HG03139 (cell line): ENCODE measurements around the gene DAAM2.

Experiments
- ATAC-seq: cut with Tn5 transposase; IDR thresholded peaks from one replicate; pipeline ENCODE4 v1.9.1; 2021; ENCODE audit not compliant: unreplicated experiment

The DAAM2 gene

GRCh38 chr6:39816747-39817146, 24.6 kb downstream of the DAAM2 start:
- ATAC-seq: no peak

GRCh38 chr6:39818695-39819094, 26.5 kb downstream of the DAAM2 start:
- ATAC-seq: no peak

GRCh38 chr6:39819228-39819627, 27.1 kb downstream of the DAAM2 start:
- no peak for ATAC-seq

GRCh38 chr6:39819676-39820075, 27.5 kb downstream of the DAAM2 start:
- no peak for ATAC-seq

DNA sequence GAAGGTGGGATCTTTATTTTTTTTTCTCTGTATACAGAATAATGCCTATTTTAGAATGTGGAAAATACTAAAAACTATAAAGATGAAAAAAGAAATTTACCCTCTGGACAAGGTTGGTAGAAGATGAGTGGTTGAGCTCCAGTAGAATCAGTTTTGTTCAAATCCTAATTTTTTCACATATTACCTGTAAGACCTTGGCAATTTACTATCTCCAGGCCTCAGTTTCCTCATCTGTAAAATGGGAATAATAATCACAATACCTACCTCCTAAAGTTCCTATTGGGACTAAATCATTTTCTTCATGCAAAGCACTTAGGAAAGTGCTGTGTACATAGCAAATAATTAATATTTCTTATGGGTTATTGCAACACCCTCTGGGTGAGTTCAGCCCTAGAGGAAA, 28.4 kb downstream of the DAAM2 start:
- ATAC-seq: no peak

- ATAC-seq: no peak
Observed at GRCh38 chr6:39821046-39821740, 29.0 kb downstream of the DAAM2 start.

GRCh38 chr6:39821742-39822532, 29.8 kb downstream of the DAAM2 start:
- ATAC-seq: no peak

GRCh38 chr6:39822846-39823815, 31.0 kb downstream of the DAAM2 start:
- ATAC-seq: no peak

DNA sequence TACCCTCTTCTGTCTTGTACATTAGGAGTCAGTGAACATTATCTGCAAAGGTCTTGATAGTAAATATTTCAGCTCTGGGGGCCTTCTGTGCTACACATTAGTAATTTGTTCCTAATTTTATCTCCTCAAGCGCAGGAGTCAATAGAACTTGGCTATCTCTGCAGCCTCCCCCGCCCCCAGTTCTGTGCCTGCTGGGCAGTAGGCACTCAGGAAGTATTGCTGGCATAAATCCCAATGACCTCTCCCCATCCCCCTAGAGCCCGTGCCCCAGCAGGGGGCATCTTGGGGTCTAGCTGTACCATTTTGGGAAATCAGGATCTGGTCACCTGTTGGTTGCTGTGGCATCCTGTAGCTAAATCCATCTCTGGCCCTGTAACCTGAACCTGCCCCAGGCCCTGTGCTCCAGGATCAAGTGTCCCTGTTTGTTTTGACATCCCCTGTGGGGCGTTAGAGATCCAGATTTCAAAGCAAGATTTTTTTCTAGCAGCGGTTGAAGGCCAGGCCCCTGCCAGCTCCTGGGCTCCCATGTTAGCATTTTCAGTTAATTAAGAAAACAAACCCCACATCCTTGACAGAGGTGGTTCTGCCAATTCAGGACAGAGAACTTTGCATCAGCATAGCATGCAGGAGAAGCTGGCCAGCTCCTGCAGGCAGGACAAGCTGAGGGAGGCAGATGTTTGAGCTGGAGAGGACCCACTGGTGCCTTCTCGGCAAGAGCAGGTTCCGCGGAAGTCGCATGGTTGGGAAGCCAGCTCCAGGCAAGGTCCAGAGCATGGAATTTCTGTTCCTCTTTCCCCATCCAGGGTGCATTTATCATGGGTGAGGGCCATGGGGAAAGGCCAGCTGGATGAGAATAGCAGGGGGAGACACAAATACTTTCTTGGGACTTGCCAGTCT, 32.1 kb downstream of the DAAM2 start:
- ATAC-seq: no peak

- ATAC-seq: no peak
Observed at GRCh38 chr6:39829331-39829730, 37.2 kb downstream of the DAAM2 start.

DNA sequence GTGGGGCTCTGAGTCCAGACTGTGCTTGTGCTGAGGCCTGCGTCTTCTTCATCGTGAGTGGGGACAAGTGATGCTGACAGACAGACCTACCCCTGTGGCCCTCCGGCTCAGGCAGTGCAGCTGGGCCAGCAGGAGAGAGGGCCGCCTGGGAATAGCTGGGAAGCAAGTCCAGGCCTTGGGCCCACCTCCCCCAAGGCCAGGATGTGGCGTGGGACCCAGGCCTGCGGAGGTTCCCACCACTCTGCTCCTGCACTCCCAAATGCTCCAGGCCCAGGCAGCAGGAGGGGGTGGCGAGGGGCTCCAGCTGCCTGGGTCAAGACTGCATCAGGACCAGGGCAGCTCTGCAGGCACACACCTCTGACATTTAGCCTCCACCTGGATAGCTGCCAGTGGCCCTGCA, 38.3 kb downstream of the DAAM2 start:
- no peak for ATAC-seq

DNA sequence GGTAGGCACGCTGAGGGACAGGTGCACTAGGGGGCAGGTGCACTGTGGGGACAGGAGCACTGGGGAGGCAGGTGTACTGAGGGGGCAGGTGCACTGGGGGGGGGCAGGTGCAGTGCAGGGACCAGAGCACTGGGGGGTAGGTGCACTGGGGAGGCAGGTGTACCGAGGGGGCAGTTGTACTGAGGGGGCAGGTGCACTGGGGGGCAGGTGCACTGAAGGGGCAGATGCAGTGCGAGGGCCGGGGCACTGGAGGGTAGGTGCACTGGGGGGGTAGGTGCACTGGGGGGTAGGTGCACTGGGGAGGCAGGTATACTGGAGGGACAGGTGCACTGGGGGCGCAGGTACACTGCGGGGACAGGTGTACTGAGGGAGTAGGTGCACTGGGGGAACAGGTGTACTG, 39.5 kb downstream of the DAAM2 start:
- no peak for ATAC-seq

DNA sequence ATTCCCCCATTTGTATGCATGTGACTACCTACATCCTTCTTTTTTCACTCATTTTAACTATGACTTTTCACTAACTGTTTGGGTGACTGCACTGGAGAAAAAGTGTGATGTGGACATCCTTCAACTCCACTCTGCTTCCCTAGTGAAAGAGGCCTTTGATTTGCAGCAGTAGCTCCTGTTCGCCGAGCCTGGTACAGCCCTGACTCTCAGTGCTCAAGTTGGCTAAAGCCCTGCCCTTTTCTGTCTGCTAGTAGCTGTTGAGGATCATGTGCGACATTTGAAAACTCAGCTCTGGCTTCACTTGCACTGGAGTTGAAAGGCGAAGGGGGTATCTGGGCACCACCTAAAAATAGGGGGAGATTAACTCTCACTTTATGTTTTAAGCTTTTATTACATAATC, 42.1 kb downstream of the DAAM2 start:
- ATAC-seq: no peak

GRCh38 chr6:39834866-39835265, 42.7 kb downstream of the DAAM2 start:
- ATAC-seq: no peak

GRCh38 chr6:39835821-39836295, 43.7 kb downstream of the DAAM2 start:
- ATAC-seq: no peak

DNA sequence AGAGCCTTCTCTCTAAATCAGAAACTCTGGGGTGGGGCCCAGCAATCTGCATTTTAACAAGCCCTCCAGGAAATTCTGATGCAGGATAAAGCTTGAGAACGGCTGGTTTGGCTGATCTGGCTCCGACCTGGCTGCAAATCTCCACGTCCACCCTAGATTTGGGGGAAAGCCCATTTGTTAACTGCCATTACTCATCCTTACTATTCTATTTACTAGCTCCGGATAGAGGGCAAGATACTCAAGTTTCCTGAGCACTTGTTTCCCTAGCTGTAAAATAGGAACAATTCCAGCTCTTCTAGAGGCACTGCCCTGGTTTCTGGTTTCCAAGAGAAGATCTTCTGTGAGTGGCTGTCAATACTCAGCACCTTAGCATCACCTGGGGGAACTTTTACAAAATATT, 44.4 kb downstream of the DAAM2 start:
- ATAC-seq: no peak

DNA sequence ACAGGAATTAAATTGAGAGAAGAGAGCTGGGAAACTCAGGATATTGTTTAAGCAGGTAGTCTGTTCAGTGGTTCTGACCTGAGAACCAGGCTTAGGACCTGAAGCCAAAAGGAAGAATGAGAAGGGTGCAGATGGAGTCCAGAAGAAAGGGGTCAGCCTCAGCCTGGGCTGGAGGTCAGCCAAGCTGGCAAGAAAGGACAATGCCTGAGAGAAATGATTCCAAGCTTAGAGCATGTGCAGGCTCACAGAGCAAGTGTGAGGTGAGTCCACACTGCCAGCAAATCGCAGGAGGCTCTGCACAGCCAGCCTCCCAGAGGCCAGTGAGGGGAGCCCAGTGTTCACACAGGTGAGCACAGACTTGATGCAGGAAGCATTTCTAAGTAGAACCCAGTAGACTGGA, 47.3 kb downstream of the DAAM2 start:
- ATAC-seq: no peak

- no peak for ATAC-seq
Observed at GRCh38 chr6:39840781-39841180, 48.6 kb downstream of the DAAM2 start.

- no peak for ATAC-seq
Observed at GRCh38 chr6:39841291-39841690, 49.1 kb downstream of the DAAM2 start.

- no peak for ATAC-seq
Observed at GRCh38 chr6:39841923-39842322, 49.7 kb downstream of the DAAM2 start.
